ENCODE measurements around the gene IMPA2.

GRCh38 chr18:12038639-12039539, 57.6 kb downstream of the IMPA2 start:
- TF ChIP-seq CTCF (optimal IDR thresholded peaks at IDR 0.05 in 1 of 3, IDR thresholded peaks at IDR 0.05 in 1 of 3, conservative IDR thresholded peaks at IDR 0.05 in 1 of 3; ENCODE audit: extremely low read depth in 1 of 3, insufficient read depth in 2 of 3, low read length in 3 of 3) (peak; percentile 71 to 97 (median 97)), EZH2 (IDR thresholded peaks at IDR 0.05; ENCODE audit: low read length) (no peak)

All from keratinocyte (primary cell).